Measurements from ENCODE around the gene CCDC14.
A peak's percentile ranks its signal among the peaks of the same experiment; 100 is the strongest.
"Not testable (repeated sequence)": the region's sequence is repeated elsewhere in the genome, so short reads cannot be mapped to it uniquely, and the experiment has no call there.

CCDC14 gene

GRCh38 chr3:123960781-123961507 is at the start of gene CCDC14:
Gene CCDC14, minus strand, starts transcription at chr3:123961229. Its CDS starts 56 bp downstream, at chr3:123961173.
- peak; percentile 96 for DNase-seq
- in situ Hi-C loops (cut with HindIII; ENCODE audit: low pct_ligation_motif_present, low pct_unique_long_range_greater_than_20kb, low sequenced_read_pairs) = no loop called here

GRCh38 chr3:124008321-124008720 is 47.3 kb upstream of the CCDC14 start:
- DNase-seq; in situ Hi-C loops (cut with HindIII; ENCODE audit: low pct_ligation_motif_present, low pct_unique_long_range_greater_than_20kb, low sequenced_read_pairs): not testable (repeated sequence)

GRCh38 chr3:124007186-124007585 is 46.2 kb upstream of the CCDC14 start:
- no peak for DNase-seq
- in situ Hi-C loops (cut with HindIII; ENCODE audit: low pct_ligation_motif_present, low pct_unique_long_range_greater_than_20kb, low sequenced_read_pairs) = no loop called here

GRCh38 chr3:124002405-124003079 is 41.5 kb upstream of the CCDC14 start:
- in situ Hi-C loops (cut with HindIII; ENCODE audit: low pct_ligation_motif_present, low pct_unique_long_range_greater_than_20kb, low sequenced_read_pairs); DNase-seq: not testable (repeated sequence)

- in situ Hi-C loops (cut with HindIII; ENCODE audit: low pct_ligation_motif_present, low pct_unique_long_range_greater_than_20kb, low sequenced_read_pairs); DNase-seq: not testable (repeated sequence)
These were observed 40.3 kb upstream of the CCDC14 start for GRCh38 chr3:124001366-124001765.

- in situ Hi-C loops (cut with HindIII; ENCODE audit: low pct_ligation_motif_present, low pct_unique_long_range_greater_than_20kb, low sequenced_read_pairs) = no loop called here
- DNase-seq = no peak
These were observed 36.5 kb upstream of the CCDC14 start for GRCh38 chr3:123997543-123997942.

GRCh38 chr3:123993818-123994217 is 32.8 kb upstream of the CCDC14 start:
- no peak for DNase-seq
- in situ Hi-C loops (cut with HindIII; ENCODE audit: low pct_ligation_motif_present, low pct_unique_long_range_greater_than_20kb, low sequenced_read_pairs) = no loop called here

- in situ Hi-C loops (cut with HindIII; ENCODE audit: low pct_ligation_motif_present, low pct_unique_long_range_greater_than_20kb, low sequenced_read_pairs) = not testable (repeated sequence)
These were observed 30.9 kb upstream of the CCDC14 start, which contains the start of gene ROPN1 for GRCh38 chr3:123991730-123992588. Gene ROPN1, minus strand, starts transcription at chr3:123992124. Its CDS starts 11,643 bp downstream, at chr3:123980481.

GRCh38 chr3:123986427-123986826 is 25.4 kb upstream of the CCDC14 start:
- in situ Hi-C loops (cut with HindIII; ENCODE audit: low pct_ligation_motif_present, low pct_unique_long_range_greater_than_20kb, low sequenced_read_pairs) = no loop called here
- DNase-seq = no peak

More at GRCh38 chr3:123991730-123992588, 30.9 kb upstream of the CCDC14 start, which contains the start of gene ROPN1:
- not testable (repeated sequence) for DNase-seq

- DNase-seq = no peak
- in situ Hi-C loops (cut with HindIII; ENCODE audit: low pct_ligation_motif_present, low pct_unique_long_range_greater_than_20kb, low sequenced_read_pairs) = no loop called here
These were observed 23.9 kb upstream of the CCDC14 start for GRCh38 chr3:123984957-123985356.

- in situ Hi-C loops (cut with HindIII; ENCODE audit: low pct_ligation_motif_present, low pct_unique_long_range_greater_than_20kb, low sequenced_read_pairs) = no loop called here
- DNase-seq = no peak
These were observed 23.3 kb upstream of the CCDC14 start for GRCh38 chr3:123984350-123984749.

- DNase-seq; in situ Hi-C loops (cut with HindIII; ENCODE audit: low pct_ligation_motif_present, low pct_unique_long_range_greater_than_20kb, low sequenced_read_pairs): not testable (repeated sequence)
These were observed 20.3 kb upstream of the CCDC14 start for GRCh38 chr3:123981317-123981716.

- in situ Hi-C loops (cut with HindIII; ENCODE audit: low pct_ligation_motif_present, low pct_unique_long_range_greater_than_20kb, low sequenced_read_pairs) = no loop called here
These were observed 19.5 kb upstream of the CCDC14 start for GRCh38 chr3:123980539-123980938.

GRCh38 chr3:123979525-123980501 is 18.8 kb upstream of the CCDC14 start:
- DNase-seq = peak; percentile 48

More at GRCh38 chr3:123980539-123980938, 19.5 kb upstream of the CCDC14 start:
- no peak for DNase-seq

GRCh38 chr3:123976904-123977303 is 15.9 kb upstream of the CCDC14 start:
- in situ Hi-C loops (cut with HindIII; ENCODE audit: low pct_ligation_motif_present, low pct_unique_long_range_greater_than_20kb, low sequenced_read_pairs); DNase-seq: not testable (repeated sequence)

More at GRCh38 chr3:123979525-123980501, 18.8 kb upstream of the CCDC14 start:
- in situ Hi-C loops (cut with HindIII; ENCODE audit: low pct_ligation_motif_present, low pct_unique_long_range_greater_than_20kb, low sequenced_read_pairs) = not testable (repeated sequence)

GRCh38 chr3:123976181-123976898 is 15.3 kb upstream of the CCDC14 start:
- DNase-seq; in situ Hi-C loops (cut with HindIII; ENCODE audit: low pct_ligation_motif_present, low pct_unique_long_range_greater_than_20kb, low sequenced_read_pairs): not testable (repeated sequence)

- DNase-seq; in situ Hi-C loops (cut with HindIII; ENCODE audit: low pct_ligation_motif_present, low pct_unique_long_range_greater_than_20kb, low sequenced_read_pairs): not testable (repeated sequence)
These were observed 14.0 kb upstream of the CCDC14 start for GRCh38 chr3:123975030-123975429.
